ACC112 (cell line): ENCODE results near the gene KIAA0232.
"Not testable (repeated sequence)": the region's sequence is repeated elsewhere in the genome, so short reads cannot be mapped to it uniquely, and the experiment has no call there.

ENCODE experiments used
- H2AFZ ChIP-seq: fragments of 200-600 bp; sonication (generic); one replicate; pipeline ENCODE4 v1.6.0; 2017; ENCODE audit warnings: antibody characterized with exemption, low read length; ENCODE audit not compliant: unreplicated experiment
- H3K27ac ChIP-seq: fragments of 200-600 bp; sonication (generic); 2 replicates; pipeline ENCODE4 v1.5.1; 2014; ENCODE audit warnings: low read depth, mild to moderate bottlenecking, antibody characterized with exemption, low read length, moderate library complexity
- H3K27me3 ChIP-seq: fragments of 200-600 bp; sonication (generic); 2 replicates; pipeline ENCODE4 v1.6.1; 2014; ENCODE audit warnings: mild to moderate bottlenecking, antibody characterized with exemption, low read length, moderate library complexity, mixed read lengths; ENCODE audit not compliant: insufficient read depth
- H3K36me3 ChIP-seq: fragments of 200-600 bp; sonication (generic); 2 replicates; pipeline ENCODE4 v1.6.1; 2016; ENCODE audit warnings: mild to moderate bottlenecking, antibody characterized with exemption, low read length, moderate library complexity, mixed read lengths; ENCODE audit not compliant: insufficient read depth
- H3K4me1 ChIP-seq: fragments of 200-600 bp; sonication (generic); one replicate; pipeline ENCODE4 v1.6.1; 2016; ENCODE audit warnings: low read length, mixed read lengths; ENCODE audit not compliant: insufficient read depth, unreplicated experiment, control insufficient read depth
- H3K4me3 ChIP-seq: fragments of 200-600 bp; sonication (generic); 2 replicates; pipeline ENCODE4 v1.5.1; 2014; ENCODE audit warnings: mild to moderate bottlenecking, low read depth, low read length
- H3K79me2 ChIP-seq: fragments of 200-600 bp; sonication (generic); one replicate; pipeline ENCODE4 v1.6.0; 2016; ENCODE audit warnings: low read length; ENCODE audit not compliant: control insufficient read depth, unreplicated experiment, insufficient read depth

Gene KIAA0232

GRCh38 chr4:6902318-6903042 is 120.0 kb downstream of the KIAA0232 start:
- Histone ChIP-seq H3K36me3 (no peaks in the 10 kb centered on the region), H3K4me3 (no peak overlapping the region), H3K79me2 (no peaks in the 10 kb centered on the region), H3K27me3 (0 out of 2 replicates have a peak, but pooled peaks cover 6% of the 10 kb centered on the region), H3K27ac (no peak overlapping the region), H2AFZ (no peak overlapping the region), H3K4me1 (no peaks in the 10 kb centered on the region)

DNA sequence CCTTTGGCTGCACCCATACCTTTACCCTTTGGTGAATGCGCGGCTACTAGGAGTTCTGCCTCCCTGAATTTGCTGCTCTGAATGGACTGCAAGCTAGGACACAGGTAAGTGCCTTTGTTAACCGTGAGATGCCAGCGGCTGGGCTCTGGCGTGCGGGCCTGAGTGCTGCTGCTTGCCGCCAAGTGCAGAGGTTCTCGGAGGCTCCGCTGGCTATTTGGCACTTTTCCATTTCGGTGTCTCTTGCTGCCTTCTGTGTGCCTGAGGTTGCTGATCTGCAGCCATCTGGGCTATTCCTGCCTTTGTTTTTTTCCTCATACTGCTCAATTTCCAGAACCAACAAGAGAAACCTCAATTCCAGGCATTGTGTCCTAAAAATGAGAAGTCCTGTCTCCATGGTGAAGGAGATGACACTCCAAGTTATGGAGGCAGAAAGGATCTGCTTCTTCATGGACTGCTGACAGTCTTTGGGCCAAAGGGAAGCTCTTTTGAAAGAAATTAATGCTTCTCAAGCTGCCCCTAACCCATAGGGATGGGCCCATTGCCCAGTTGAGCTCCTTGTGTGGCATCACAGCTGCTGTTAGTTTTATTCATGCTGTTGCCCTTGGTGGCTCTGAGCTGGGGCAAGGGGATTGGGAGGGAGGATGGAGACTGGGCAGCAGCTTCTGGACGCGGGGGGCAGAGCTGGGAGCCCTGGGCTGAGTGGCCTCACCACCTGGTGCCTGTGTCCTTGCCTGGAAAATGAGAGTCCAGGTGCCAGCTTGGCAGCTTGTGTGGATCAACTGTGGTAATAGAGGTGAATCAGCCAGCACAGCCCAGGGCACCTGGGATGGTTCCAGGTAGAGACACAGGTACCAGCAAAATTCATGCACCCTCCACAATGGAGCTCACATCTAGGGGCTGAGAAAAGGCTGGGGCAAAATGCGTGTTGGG is 123.3 kb downstream of the KIAA0232 start:
- Histone ChIP-seq H3K27me3 (0 out of 2 replicates have a peak, but pooled peaks cover 6% of the 10 kb centered on the region), H3K27ac (no peak overlapping the region), H2AFZ (no peak overlapping the region), H3K79me2 (peaks cover 6% of the 10 kb centered on the region), H3K4me3 (no peak overlapping the region), H3K4me1 (peaks cover 14% of the 10 kb centered on the region), H3K36me3 (no peaks in the 10 kb centered on the region)

GRCh38 chr4:6906486-6906885 is 124.0 kb downstream of the KIAA0232 start:
- not testable (repeated sequence) for H2AFZ ChIP-seq, H3K27me3 ChIP-seq, H3K27ac ChIP-seq, H3K4me3 ChIP-seq, H3K79me2 ChIP-seq, H3K36me3 ChIP-seq
- H3K4me1 ChIP-seq, result peaks cover 15% of the 10 kb centered on the region

GRCh38 chr4:6907658-6908191 is 125.2 kb downstream of the KIAA0232 start:
- H3K4me3 ChIP-seq, result no peak overlapping the region

GRCh38 chr4:6908432-6909112 is 126.0 kb downstream of the KIAA0232 start:
- Histone ChIP-seq H3K36me3 (no peaks in the 10 kb centered on the region), H3K4me3 (peak overlapping the region; percentile 95), H2AFZ (peak overlapping the region; percentile 78), H3K79me2 (peaks cover 13% of the 10 kb centered on the region), H3K27ac (peak overlapping the region; percentile 95; the same call in 1 of the 2 replicates), H3K27me3 (0 out of 2 replicates have a peak, but pooled peaks cover 6% of the 10 kb centered on the region), H3K4me1 (peaks cover 15% of the 10 kb centered on the region)

More at GRCh38 chr4:6907658-6908191, 125.2 kb downstream of the KIAA0232 start:
- 0 out of 2 replicates have a peak, but pooled peaks cover 6% of the 10 kb centered on the region for H3K27me3 ChIP-seq
- H3K79me2 ChIP-seq, result peaks cover 13% of the 10 kb centered on the region
- H3K36me3 ChIP-seq, result no peaks in the 10 kb centered on the region
- H2AFZ ChIP-seq, result no peak overlapping the region
- peaks cover 15% of the 10 kb centered on the region for H3K4me1 ChIP-seq
- H3K27ac ChIP-seq, result no peak overlapping the region

- peak within 1 kb of the TSS; percentile 95 for H3K4me3 ChIP-seq
These were observed 126.8 kb downstream of the KIAA0232 start, which contains the start of gene TBC1D14 for GRCh38 chr4:6909113-6909969. TSS of gene TBC1D14 (plus strand) at chr4:6909826. CDS start at chr4:6923390, 13,564 bp downstream.

DNA sequence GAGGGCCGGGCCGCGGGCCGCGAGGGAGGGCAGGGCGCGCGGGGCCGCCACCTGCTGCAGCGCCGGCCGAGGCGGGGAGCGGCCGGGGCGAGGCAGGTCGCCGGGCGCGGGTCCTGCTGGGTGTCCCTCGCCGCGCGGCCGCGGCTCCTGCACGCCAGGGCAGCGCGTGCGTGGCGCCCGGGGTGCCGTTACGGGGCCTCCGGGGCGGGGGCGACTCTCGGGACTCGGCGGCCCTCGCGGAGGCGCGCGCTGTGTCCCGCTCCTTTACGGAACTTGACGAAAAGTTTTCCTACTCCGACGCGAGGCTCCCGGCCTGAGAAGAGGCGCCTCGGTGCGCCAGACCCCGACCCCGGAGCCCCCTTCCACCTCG is 127.4 kb downstream of the KIAA0232 start:
- Histone ChIP-seq H3K79me2 (peaks cover 13% of the 10 kb centered on the region), H3K27me3 (0 out of 2 replicates have a peak, but pooled peaks cover 6% of the 10 kb centered on the region), H3K27ac (no peak overlapping the region), H3K36me3 (no peaks in the 10 kb centered on the region), H3K4me3 (peak overlapping the region; percentile 95), H3K4me1 (peaks cover 15% of the 10 kb centered on the region), H2AFZ (peak overlapping the region; percentile 78)

More at GRCh38 chr4:6909113-6909969, 126.8 kb downstream of the KIAA0232 start, which contains the start of gene TBC1D14:
- Histone ChIP-seq H2AFZ (peak within 1 kb of the TSS; percentile 78), H3K27me3 (0 out of 2 replicates have a peak, but pooled peaks cover 6% of the 10 kb centered on the region), H3K27ac (peak within 1 kb of the TSS; percentile 95), H3K4me1 (peaks cover 15% of the 10 kb centered on the region), H3K36me3 (no peaks in the 10 kb centered on the region), H3K79me2 (peaks cover 13% of the 10 kb centered on the region)

- Histone ChIP-seq H3K27me3 (0 out of 2 replicates have a peak, but pooled peaks cover 6% of the 10 kb centered on the region), H3K27ac (no peak overlapping the region), H2AFZ (peak overlapping the region; percentile 78), H3K79me2 (peaks cover 13% of the 10 kb centered on the region), H3K36me3 (no peaks in the 10 kb centered on the region), H3K4me1 (peaks cover 15% of the 10 kb centered on the region), H3K4me3 (peak overlapping the region; percentile 95)
These were observed 127.9 kb downstream of the KIAA0232 start for GRCh38 chr4:6910340-6910959.
